Stimulated activated CD4-positive, alpha-beta T cell treated with anti-CD3 and anti-CD28 coated beads, TNF-alpha, amount 100 ng/mL, for 1 hour (primary cell): ENCODE data around the gene RAB25.

Experiments used
- DNase-seq, 3 donors: peaks; one replicate each; pipeline ENCODE4 v3.0.0-alpha.2; 2020; ENCODE audit warnings: low read depth in 3 of 3, low spot score in 1 of 3

RAB25 gene

DNA sequence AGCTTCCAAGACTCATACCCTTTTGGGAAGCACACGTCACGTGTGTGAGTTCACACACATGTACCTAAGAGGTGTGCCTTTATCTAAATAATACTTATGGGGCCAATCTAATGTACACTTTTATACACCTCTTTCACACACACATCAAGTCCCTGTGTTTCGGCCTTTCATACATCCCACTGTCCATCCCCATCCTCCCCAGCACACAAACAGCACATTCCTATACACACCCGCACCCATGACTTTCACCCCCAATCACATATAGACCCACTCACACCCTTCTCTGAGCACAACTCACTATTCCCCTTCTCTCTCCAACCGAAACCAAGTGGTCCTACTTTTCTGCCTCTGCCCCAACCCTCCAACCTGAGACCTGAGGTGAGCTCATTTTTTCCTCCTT, 17.8 kb downstream of the RAB25 start:
- no peak for DNase-seq

DNA sequence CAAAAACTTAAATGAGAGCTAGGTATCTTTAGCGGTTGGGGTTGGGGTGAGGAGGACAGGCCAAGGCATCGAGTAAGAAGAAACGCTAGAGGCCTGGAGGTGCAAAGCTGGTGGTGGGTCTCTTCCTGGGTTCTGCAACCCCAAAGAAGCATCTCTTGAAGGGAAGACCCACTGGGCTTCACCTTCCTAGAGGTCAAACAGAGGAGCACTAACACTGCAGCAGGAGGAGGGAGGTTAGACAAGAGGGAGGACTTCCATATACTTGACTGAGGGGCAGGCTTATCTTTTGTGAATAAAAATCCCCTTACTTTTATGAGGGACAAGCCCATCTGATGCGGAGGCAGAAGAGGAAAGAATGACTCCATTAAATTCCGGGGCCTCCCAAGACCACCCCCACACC, 18.8 kb downstream of the RAB25 start:
- DNase-seq = no peak

DNA sequence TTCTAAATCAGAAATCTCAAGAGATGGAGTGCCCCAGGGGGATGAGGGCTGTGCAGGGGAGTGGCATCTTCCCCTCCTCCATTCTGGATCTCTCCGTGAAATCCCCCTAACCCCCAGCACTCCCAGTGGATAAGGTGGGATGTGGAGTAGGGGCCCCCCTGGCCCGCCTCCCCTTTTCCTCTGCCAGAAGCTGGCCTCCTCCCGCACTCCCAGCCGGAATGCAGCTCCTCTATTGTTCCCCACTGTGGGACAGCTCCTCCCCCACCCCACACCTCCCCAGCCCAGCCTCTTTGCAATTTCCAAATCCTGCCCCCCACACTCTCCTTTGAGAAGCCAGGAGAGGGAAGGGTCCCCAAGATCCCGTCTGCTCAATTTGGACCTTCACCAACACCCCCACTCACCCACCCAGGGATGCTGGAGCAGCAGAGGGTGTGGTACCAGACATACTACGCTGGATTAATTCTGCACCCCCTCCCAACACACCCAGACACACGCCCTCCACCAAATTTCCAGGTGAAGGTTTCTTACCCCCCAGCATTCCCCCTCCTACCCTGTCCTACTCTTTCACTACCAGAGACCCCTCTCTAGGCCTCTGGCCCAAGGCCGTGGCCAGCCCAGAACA, 19.4 kb downstream of the RAB25 start:
- no peak for DNase-seq

DNA sequence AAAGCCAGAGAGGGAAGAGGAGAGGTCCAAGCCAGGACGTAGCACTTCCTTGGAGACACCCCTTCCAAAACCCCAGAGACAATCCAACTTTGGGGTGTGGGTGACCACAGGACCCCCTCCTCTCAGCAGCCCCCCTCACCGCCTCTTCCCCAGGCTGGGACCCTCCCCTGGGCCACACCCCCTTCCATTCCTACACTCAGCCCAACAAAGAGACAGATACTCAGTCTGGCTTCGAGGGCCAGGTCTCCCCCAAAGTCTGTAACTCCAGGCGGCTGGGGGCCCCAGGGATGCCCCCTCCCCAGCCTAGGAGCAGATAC, 19.9 kb downstream of the RAB25 start:
- no peak for DNase-seq

DNA sequence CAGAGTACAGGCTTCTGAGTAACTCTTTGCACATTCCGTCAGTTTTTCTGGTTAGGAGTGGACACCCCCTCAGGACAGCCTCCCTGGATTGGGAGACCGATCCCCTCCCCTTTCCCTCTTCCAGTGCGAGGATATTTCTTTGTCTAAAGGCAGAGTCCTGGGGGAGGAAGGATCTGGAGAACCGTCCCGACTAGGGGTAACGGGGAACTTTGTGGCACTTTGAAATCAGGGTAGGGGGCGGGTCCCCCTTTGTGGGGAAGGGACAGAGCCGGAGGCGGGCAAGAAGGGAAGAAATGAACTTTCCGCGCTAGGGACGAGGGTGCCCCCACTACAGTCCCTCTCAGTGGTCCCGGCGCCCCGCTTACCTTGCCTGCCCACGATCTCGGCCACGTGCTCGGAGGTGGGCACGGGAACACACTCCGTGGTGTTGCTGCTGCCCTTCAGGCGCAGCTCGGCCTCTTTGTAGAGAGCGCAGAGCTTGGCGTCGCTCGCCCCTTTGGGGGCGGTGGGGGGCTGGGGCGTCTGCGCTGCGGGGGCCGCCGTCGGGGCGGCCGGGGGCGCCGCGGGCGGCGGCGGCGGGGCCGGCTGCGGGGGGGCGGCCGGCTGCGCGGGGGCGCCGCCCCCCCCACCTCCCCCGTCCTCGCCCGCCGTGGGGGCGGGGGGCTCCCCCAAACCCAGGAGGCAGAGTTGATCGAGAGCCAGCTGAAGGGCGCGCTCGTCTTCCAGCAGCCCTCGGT, 20.4 kb downstream of the RAB25 start:
- no peak for DNase-seq

DNA sequence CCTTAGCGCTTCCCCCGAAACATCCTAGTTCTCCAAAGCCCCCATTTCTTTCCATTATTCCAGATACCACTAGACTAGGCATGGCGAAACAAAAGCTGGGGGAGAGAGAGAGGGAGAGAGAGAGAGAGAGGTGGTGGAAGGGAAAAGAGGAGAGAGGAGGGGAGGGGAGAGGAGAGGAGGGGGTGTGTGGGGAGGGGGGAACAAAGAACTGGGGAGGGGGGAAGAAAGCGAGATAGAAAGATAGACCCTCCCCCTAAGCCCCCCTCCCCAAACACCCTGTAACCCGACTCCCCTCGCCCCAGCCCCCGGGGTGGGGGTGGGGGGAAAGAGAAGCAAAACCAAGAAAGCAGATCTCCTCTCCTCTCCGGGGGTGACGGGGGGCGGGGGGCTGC, 21.0 kb downstream of the RAB25 start:
- no peak for DNase-seq

DNA sequence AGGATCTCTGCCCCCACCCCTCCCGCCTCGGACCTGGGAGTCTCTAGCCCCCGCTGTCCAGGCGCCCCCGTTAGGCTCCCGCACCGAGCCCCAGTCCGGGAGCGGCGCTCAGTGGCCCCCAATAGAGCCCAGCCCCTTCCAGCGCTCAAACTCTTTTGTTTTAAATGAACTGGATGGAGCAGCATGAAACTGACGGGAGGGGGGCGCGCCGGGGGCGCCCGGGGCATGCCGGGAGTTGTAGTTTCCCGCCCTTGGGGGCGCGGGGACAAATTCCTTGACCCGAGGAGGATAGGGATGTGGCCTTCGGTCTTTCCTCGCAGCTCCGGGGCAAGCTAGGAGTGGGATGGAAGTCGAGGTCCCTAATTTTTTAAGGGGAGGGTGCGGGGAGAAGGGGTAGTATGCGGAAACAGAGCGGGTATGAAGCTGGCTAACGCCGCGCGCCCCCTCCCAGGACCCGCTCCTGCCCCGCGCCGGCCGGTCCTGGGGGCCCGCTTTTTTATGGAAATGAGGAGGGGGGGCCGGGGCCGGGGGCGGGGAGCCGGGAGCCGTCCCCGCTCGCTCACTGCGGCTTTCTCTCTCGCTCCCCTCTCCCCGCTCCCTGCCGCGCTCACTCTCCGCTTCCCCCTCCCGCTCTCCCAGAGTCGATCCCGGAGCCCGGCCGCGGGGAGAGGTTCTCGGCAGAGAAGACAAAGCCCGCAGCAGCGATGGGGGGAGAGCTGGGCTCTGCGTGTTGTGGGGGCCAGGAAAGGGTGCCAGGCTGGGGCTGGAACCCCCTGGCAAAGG, 21.5 kb downstream of the RAB25 start, which contains the start of gene MEX3A:
Gene MEX3A (minus strand): TSS at position 157 of the 783 bp plus-strand sequence. CDS start 467 bp downstream, outside the sequence.
- peak in 1 of 3 donors; percentile 56 for DNase-seq

DNA sequence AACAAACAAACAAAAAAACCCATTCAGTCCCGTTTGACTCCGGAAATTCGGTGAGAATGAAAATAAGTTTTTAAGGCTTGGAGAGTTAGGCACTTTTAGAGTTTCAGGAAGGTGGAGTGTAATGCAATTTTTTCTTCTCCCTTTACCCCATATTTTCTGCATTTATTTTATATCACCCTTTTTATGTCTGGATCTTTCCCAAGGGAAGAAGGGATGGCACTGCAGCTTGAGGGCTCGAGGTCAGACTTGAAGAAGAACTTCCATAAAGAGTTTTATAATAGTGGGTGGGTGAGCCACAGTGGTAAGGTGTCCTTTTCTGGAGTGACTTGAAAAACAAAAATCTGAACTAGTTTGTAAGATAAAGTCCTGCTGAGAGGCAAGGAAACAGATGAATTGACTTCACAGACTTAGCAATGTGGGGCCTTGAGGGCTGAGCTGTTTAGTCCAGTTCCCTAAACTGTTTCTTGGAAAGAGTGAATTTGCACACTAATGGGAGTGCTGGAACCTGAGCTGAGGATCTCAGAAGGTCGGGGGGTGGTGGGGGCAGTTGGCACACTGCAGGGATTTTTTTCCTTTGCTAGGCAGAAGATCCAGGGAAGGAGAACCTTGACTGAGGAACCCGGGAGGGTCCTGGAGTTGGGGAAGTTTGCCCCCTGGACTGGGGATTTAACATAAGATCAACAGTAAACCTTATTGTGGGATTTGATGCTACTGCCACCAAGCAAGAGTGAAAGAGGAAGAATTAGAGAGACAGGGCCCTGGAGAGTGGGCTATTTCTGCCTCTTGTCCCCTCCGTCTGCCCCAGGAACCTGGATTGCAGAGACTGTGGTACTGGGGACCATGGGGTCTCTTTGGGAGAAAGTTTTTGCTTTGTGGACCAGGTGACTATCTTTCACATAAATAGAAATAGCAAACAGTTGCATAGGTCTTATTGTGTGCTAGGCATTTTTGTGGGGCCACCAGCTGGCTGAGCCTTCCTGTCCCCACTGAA, 23.1 kb downstream of the RAB25 start:
- DNase-seq = no peak

DNA sequence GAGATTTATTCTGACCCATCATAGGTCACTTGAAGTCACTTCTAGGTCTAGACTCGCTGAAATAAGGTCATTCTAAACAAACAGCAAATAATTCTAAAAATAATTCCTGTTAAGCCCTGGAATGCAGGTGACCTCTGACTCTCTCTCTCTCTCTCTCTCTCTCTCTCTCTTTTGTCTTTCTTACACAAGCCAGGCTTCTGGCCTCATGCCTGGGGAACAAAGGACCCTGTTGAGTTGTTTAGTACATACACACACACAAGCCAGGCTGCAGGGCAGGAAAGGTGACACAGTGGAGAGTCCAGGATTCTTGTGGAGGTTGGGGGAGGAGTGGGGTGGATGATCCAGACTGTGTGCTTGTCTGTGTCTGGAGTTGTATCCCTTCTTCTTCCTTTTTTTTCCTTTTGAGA, 25.3 kb downstream of the RAB25 start:
- no peak for DNase-seq

DNA sequence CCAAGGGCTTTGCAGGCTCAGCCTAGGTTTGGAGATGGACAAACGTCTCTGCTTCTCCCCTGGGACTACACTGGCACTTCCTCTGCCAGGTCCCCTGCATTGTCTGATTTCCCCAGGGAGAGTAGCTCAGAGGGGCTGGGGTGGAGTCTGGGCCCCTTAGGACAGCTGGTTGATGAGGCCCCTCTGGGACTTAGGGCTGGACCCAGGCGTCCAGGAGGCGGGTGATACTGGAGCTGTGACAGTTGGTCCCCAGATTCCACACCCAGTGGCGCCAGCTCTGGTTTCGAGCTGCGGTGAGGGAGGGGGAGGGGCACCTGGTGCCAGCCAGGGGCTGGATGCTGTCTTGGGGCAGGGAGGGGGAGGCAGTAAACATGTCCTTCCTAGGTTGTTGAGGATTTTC, 28.7 kb downstream of the RAB25 start:
- no peak for DNase-seq

DNA sequence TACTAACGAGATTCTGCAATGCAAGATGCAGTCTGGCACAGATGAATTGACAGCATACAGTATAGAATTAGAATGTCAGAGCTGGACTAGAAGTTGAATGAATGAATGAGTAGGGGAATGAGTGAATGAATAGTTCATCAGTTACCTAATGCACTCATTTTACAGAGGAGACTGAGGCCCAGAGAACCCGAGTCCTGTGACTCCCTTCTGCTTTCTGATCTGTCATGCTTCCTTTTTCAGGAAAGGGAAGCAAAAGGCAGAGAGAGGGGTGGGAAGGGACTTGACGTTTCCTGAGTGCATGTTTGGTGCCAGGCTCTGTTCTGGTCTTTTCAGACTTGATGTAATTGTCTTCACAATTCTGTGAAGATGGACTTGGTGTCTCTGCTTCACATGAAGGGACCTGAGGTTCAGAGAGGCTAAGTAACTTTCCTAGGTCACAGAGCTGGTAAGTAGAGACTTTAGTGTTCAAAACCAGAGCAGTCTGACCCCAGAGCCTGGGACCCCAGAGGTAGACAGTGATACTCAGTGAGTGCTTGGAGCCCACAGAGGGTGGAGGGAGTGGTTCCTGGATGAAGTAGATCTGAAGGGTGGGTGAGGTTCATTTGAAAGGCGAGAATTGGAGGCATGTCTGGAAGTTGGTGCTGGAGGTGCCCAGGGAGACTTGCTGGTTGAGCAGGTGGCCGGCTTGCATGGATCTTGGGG, 29.3 kb downstream of the RAB25 start:
- DNase-seq = no peak

DNA sequence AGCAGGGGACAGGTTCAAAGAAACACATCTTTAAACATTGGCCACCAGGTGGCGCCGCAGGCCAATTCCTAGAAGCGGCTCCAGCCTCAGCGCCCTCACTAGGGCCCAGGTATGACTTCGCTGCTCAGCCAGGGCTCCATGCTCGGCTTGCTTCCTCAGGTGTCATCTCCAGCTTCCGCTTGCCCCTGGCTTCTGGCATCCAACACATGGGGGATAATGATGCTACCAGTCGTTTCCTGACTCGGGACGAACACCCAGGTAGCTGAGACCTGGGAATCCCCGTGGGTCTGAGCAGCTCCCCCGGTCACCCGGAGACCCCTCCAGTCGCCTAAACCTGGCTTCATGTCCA, 29.9 kb downstream of the RAB25 start:
- DNase-seq = peak; percentile 79 to 85 (median 83)

DNA sequence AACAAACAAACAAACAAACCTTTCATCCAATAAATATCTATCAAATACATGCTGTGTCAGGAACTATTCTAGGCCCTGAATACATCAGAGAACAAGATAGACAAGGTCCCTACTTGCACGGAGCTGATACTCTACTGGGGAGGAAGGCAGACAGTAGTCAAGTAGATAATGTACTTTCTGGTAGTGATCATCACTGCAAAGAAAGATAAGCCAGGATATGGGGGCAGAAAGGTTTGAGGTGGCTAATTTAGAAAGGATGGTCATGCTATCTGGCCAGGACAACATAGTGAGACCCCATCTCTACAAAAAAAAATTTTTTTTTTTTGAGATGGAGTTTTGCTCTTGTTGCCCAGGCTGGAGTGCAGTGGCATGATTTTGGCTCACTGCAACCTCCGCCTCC, 30.6 kb downstream of the RAB25 start:
- DNase-seq = no peak

DNA sequence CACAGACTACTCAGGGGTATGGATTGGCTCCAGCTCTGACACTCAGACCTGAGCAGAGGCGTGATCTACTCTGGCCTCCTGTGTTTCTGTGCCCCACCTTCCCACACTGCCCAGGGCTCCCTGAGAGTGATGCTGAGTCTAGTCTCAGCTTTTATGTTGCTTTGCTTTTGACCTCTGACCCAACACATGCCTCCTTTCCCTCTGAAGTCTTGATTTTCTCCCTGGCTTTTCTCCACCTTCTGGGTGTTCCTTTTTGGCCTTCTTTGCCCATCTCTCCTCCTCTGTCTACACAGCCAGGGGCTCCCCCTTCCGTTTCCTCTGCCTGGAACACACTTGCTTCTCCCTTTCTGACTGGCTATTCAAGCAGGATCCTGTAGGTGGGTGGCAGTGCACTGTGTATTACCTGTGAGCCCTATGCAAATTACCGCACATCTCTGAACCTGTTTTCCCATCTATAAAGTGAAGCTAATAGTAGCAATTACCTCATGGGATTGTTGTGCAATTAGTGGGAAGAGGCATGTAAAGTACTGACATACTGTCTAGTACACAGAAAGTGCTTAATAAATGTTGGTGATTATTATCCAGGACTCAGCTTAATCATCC, 35.0 kb downstream of the RAB25 start:
- DNase-seq = no peak

DNA sequence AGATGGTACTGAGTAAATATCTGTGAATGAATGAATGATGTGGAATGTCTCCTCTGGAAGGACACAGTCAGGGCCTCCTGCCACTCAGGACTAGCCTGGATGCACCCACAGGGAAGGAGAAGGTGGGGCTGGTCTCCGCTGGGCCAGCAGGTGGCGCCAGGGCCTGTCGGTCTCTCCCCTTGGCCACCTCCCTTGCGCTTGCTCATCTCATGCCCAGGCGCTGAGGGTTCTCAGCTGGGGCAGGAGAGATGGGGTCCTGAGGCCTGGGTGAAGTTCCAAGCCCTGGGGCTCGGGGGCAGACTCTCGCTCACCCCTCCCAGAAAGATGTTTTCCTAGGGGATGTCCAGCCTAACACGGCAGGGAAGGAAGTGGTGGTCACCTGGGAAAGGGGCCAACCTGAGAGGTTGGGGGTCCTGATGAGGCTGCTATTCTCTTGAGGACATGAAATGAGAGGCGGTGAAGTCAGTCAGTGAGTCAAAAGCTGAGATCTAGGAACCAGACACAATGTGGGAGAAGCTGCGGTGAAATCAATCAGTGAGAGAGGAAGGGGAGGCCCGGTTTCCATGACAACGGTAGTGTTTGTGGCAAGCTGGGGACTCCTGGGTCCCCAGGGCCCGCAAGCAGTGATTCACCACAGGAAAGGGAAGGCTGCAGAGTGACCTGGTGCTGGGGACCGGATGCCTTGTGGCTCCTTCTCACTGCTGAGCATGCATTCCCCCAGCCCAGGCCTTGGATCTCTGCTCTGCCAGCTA, 35.9 kb downstream of the RAB25 start:
- peak; percentile 76 to 83 (median 78) for DNase-seq

DNA sequence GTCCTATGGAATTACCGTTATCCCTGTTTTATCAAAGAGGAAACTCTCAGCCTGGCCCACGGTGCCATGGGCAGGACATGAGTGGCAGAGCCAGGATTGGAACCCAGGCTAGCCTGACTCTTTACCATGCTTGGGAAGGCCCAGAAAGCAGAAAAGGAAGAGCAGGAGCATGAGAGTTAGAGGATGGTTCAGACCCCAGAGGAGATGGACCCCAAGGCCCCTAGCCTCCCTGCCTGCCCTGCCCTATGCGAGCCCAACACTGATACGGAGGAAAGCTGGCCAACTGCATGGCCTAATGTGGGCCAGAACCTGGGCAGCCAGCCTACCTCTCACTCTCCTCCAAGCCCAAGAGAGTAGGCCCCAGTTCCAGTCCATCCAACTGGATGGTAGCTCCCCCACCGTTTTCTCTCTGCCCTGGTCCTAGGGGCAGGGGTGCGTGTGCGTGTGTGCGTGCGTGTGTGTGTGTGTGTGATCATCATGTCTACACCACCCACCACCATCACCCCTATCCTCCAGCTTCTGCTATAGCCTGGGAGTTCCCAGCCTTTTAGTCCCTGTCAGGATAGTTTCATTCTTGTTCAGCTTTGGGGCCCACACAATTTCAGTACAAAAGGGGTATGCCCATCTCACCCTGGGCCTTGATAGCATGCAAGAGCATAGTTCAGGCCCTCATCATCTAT, 36.7 kb downstream of the RAB25 start:
- peak in 1 of 3 donors; percentile 31 for DNase-seq

DNA sequence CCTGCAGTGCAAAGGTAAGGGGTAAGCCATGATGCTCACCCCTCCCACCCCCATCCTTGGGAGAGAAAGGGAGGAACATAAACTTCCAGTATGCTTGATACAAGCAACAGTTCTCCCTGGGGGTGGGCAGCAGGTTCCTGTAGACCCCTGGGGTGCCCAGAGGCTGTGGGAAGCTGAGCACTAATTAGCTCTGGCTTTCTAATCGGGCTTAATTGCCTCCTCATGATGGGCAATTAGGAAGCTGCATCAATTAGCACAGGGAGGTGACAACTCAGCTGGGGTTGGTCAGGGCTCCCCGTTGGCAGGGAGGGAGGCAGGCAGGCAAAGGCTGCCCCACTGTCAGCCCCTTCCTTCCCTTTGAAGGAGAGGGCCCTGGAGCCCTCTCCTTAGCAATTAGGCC, 37.8 kb downstream of the RAB25 start:
- no peak for DNase-seq

DNA sequence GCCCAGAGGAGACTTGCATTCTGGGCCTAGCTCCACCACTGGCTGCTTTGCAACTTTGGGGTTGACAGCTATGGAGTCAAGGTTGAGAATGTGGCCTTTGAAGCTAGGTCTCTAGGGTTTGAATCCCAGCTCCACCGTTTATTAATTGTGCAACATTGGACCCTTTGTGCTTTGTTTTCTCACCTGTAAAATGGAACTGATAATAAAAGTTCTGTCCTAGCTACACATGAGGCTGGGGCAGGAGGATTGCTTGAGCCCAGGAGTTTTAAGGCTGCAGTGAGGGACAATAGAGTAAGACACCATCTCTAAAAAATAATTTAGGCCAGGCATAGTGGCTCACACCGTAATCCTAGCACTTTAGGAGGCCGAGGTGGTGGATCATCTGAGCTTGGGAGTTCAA, 38.3 kb downstream of the RAB25 start:
- DNase-seq = no peak
